Mesenchymal stem cell (in vitro differentiated cells and primary cell): ENCODE results near the gene SPRING1. TPM values are rescaled to one million over a fixed set of nuclear protein-coding genes. Genes with fewer than 3 reads are reported as not detected.

ENCODE experiments used
- DNase-seq: peaks from one replicate; pipeline ENCODE4 v3.0.0-alpha.2; 2013
- H2AFZ ChIP-seq: one replicate; pipeline ENCODE4 v1.6.1; 2013; ENCODE audit warnings: low read depth, mild to moderate bottlenecking, control low read depth, inconsistent platforms, low read length, moderate library complexity
- H2AK5ac ChIP-seq: 2 replicates; pipeline ENCODE4 v1.6.1; 2013; ENCODE audit warnings: low read length, moderate library complexity, mild to moderate bottlenecking, inconsistent platforms; ENCODE audit not compliant: severe bottlenecking
- H2BK120ac ChIP-seq: one replicate; pipeline ENCODE4 v1.6.1; 2013; ENCODE audit warnings: low read depth, mild to moderate bottlenecking, inconsistent platforms, low read length, moderate library complexity
- H2BK12ac ChIP-seq, 2 experiments: one replicate each; pipeline ENCODE4 v1.6.1; 2013; ENCODE audit warnings: inconsistent platforms in 2 of 2, low read length in 2 of 2, mild to moderate bottlenecking in 2 of 2, moderate library complexity in 2 of 2, control low read depth in 1 of 2
- H2BK15ac ChIP-seq: one replicate; pipeline ENCODE4 v1.6.1; 2013; ENCODE audit warnings: mild to moderate bottlenecking, low read depth, inconsistent platforms; ENCODE audit not compliant: poor library complexity, severe bottlenecking
- H2BK5ac ChIP-seq: 2 replicates; pipeline ENCODE4 v1.6.1; 2013; ENCODE audit warnings: low read depth, mild to moderate bottlenecking, low read length, control low read depth, inconsistent platforms; ENCODE audit not compliant: poor library complexity, severe bottlenecking
- H3K14ac ChIP-seq, 2 experiments: one replicate each; pipeline ENCODE4 v1.6.1; 2013; ENCODE audit warnings: inconsistent platforms in 2 of 2, low read length in 2 of 2, control low read depth in 1 of 2, mild to moderate bottlenecking in 1 of 2, moderate library complexity in 1 of 2
- H3K18ac ChIP-seq, 2 experiments: one replicate each; pipeline ENCODE4 v1.6.1; 2013; ENCODE audit warnings: inconsistent platforms in 2 of 2, low read length in 2 of 2, control low read depth in 1 of 2, low read depth in 1 of 2, mild to moderate bottlenecking in 1 of 2
- H3K23ac ChIP-seq, 2 experiments: one replicate each; pipeline ENCODE4 v1.6.1; 2013; ENCODE audit warnings: inconsistent platforms in 2 of 2, low read length in 2 of 2, mild to moderate bottlenecking in 2 of 2, moderate library complexity in 2 of 2, control low read depth in 1 of 2
- H3K27ac ChIP-seq: 2 replicates; pipeline ENCODE4 v1.5.1; 2013; ENCODE audit warnings: mild to moderate bottlenecking, moderate library complexity, low read length, control low read depth, inconsistent platforms; ENCODE audit not compliant: poor library complexity, severe bottlenecking
- H3K27me3 ChIP-seq, 2 experiments: 2 replicates each; pipeline versions ENCODE4 v1.6.1 to v1.7.0; 2013; ENCODE audit warnings: low read length in 2 of 2, mild to moderate bottlenecking in 2 of 2, moderate library complexity in 2 of 2, control low read depth in 1 of 2, inconsistent platforms in 1 of 2; ENCODE audit not compliant: control insufficient read depth in 1 of 2, insufficient read depth in 1 of 2
- H3K36me3 ChIP-seq, 2 experiments: 2 replicates each; pipeline versions ENCODE4 v1.6.1 to v1.7.0; 2013; ENCODE audit warnings: low read length in 2 of 2, control low read depth in 1 of 2, inconsistent platforms in 1 of 2, low read depth in 1 of 2, mild to moderate bottlenecking in 1 of 2; ENCODE audit not compliant: insufficient read depth in 2 of 2, control insufficient read depth in 1 of 2
- H3K4ac ChIP-seq, 2 experiments: one replicate each; pipeline ENCODE4 v1.6.1; 2013; ENCODE audit warnings: inconsistent platforms in 2 of 2, low read length in 2 of 2, mild to moderate bottlenecking in 2 of 2, moderate library complexity in 2 of 2, control low read depth in 1 of 2, low read depth in 1 of 2
- H3K4me1 ChIP-seq: 2 replicates; pipeline ENCODE4 v1.6.1; 2013; ENCODE audit warnings: low read depth, low read length, control low read depth; ENCODE audit not compliant: control insufficient read depth, insufficient read depth
- H3K4me2 ChIP-seq: 2 replicates; pipeline ENCODE4 v1.6.1; 2013; ENCODE audit warnings: low read length, mild to moderate bottlenecking, inconsistent platforms; ENCODE audit not compliant: poor library complexity, severe bottlenecking
- H3K4me3 ChIP-seq, 2 experiments: 2 replicates each; pipeline versions ENCODE4 v1.5.1 to v1.7.0; 2013; ENCODE audit warnings: low read length in 2 of 2, mild to moderate bottlenecking in 2 of 2, control low read depth in 1 of 2, low read depth in 1 of 2; ENCODE audit not compliant: insufficient read depth in 1 of 2
- H3K79me1 ChIP-seq: replicated peaks from 2 replicates; pipeline ENCODE4 v1.6.1; 2013; ENCODE audit warnings: mild to moderate bottlenecking, control low read depth, low read length, inconsistent platforms; ENCODE audit not compliant: poor library complexity, severe bottlenecking
- H3K9ac ChIP-seq: 2 replicates; pipeline ENCODE4 v1.7.0; 2013; ENCODE audit warnings: mild to moderate bottlenecking, low read length, moderate library complexity
- H3K9me3 ChIP-seq: 2 replicates; pipeline ENCODE4 v1.7.0; 2013; ENCODE audit warnings: mild to moderate bottlenecking, low read length; ENCODE audit not compliant: control insufficient read depth
- H4K8ac ChIP-seq: one replicate; pipeline ENCODE4 v1.6.1; 2013; ENCODE audit warnings: inconsistent platforms, mild to moderate bottlenecking, low read length, moderate library complexity
- H4K91ac ChIP-seq: one replicate; pipeline ENCODE4 v1.6.1; 2013; ENCODE audit warnings: mild to moderate bottlenecking, low read length, inconsistent platforms
- WGBS: methylation state at CpG from one replicate; pipeline ENCODE4 v1.1.7; 2013; ENCODE audit warnings: mixed read lengths; 5-methylcytosine and 5-hydroxymethylcytosine counted together
- polyA plus RNA-seq, 2 experiments: library from polyadenylated mRNA; stranded (reverse); fragments of 200-250 nt; gene quantifications; one replicate each; pipeline ENCODE4 v1.2.3, GENCODE V29; 2013

SPRING1 gene, protein sequence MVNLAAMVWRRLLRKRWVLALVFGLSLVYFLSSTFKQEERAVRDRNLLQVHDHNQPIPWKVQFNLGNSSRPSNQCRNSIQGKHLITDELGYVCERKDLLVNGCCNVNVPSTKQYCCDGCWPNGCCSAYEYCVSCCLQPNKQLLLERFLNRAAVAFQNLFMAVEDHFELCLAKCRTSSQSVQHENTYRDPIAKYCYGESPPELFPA
- polyA plus RNA-seq (2013, experiment 1 of 2), result 24.9 TPM
- 25.8 TPM for polyA plus RNA-seq (2013, experiment 2 of 2)

DNA sequence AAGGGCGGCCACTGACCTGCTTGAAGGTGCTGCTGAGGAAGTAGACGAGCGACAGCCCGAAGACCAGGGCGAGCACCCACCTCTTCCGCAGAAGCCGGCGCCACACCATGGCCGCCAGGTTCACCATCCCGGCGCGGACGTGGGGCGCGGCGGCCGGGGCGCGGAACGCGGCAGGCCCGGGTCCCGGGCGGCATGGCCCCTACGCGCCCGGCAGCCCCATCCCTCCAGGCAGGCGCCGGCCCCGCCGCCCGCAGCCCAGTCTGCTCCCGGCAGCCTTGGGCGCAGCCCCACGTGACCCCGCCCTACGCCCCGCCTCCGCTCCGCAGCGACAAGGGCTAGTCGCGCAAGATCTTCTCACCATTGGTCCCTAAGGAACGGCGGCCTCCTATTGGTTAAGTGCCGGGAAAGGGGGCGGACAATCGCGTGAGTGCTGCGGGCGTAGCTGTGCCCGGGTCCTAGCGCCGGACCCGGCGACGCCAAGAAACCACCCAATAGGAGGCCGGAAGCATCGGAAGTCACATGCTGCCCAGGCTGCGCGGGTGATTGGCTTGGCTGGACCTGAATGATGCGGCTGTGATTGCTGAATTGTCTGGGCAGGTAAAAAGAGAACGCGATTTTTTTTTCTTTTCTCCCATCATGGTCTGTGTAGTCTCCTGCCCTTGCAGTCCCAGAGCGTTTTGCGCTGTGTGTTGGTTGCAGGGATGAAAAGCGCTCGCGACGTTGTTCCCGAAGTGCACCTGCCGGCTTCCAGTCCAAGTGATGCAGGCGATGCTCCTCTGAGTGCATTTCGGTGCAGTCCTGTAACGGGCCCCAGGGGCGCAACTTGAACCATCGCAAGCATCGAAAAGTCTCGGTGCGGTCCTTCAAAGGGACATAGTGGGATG lies at the start of gene SPRING1, which contains the start of gene RNFT2:
TSS of gene SPRING1 (minus strand) at position 296 of the 884 bp plus-strand sequence. CDS start at position 127, 169 bp downstream.
TSS of gene RNFT2 (plus strand) at position 542 of the 884 bp plus-strand sequence. CDS start 2,183 bp downstream, outside the sequence.
- no peak within 1 kb of the TSS for H2AK5ac ChIP-seq
- peak within 1 kb of the TSS; percentile 74 for H2BK15ac ChIP-seq
- H2AFZ ChIP-seq, result peak within 1 kb of the TSS; percentile 78
- H3K4ac ChIP-seq, result peak within 1 kb of the TSS; percentile 53 to 71
- peak within 1 kb of the TSS; percentile 82 to 99 for H3K4me3 ChIP-seq
- peak within 1 kb of the TSS in 1 of 2 experiments; percentile 79 for H3K14ac ChIP-seq
- H3K4me1 ChIP-seq, result peaks cover 6% of the 10 kb centered on the region
- H2BK120ac ChIP-seq, result peak within 1 kb of the TSS; percentile 11
- H3K9me3 ChIP-seq, result no peaks in the 10 kb centered on the region
- H4K8ac ChIP-seq, result peak within 1 kb of the TSS; percentile 81
- peak within 1 kb of the TSS; percentile 75 for H3K4me2 ChIP-seq
- H3K9ac ChIP-seq, result peak within 1 kb of the TSS; percentile 95
- peak within 1 kb of the TSS in 1 of 2 experiments; percentile 76 for H2BK12ac ChIP-seq
- peaks cover 6% of the 10 kb centered on the region for H3K79me1 ChIP-seq
- no peak within 1 kb of the TSS for H3K27ac ChIP-seq
- peaks cover 4 to 15% of the 10 kb centered on the region in 2 experiments for H3K36me3 ChIP-seq
- H3K18ac ChIP-seq, result peak within 1 kb of the TSS; percentile 55 to 88
- H3K23ac ChIP-seq, result no peak within 1 kb of the TSS
- DNase-seq, result peak; percentile 99
- no peaks in the 10 kb centered on the region for H3K27me3 ChIP-seq
- H4K91ac ChIP-seq, result peak within 1 kb of the TSS; percentile 56
- under 1% methylated on average over 77 of the region's 80 CpGs for WGBS
- H2BK5ac ChIP-seq, result no peak within 1 kb of the TSS

- H2BK15ac ChIP-seq, result no peak overlapping the region
- H2BK120ac ChIP-seq, result no peak overlapping the region
- no peak overlapping the region for H3K9ac ChIP-seq
- no peak overlapping the region for H3K14ac ChIP-seq
- no peak for DNase-seq
- no peak overlapping the region for H3K18ac ChIP-seq
- WGBS, result 96% methylated on average over 7 of the region's 7 CpGs
- no peak overlapping the region for H4K8ac ChIP-seq
- H3K36me3 ChIP-seq, result no peaks in the 10 kb centered on the region
- H3K79me1 ChIP-seq, result no peaks in the 10 kb centered on the region
- no peaks in the 10 kb centered on the region for H3K27me3 ChIP-seq
- H2BK12ac ChIP-seq, result no peak overlapping the region
- H3K9me3 ChIP-seq, result peaks cover 4% of the 10 kb centered on the region
- no peak overlapping the region for H2AFZ ChIP-seq
- no peak overlapping the region for H4K91ac ChIP-seq
- H2AK5ac ChIP-seq, result no peak overlapping the region
- no peaks in the 10 kb centered on the region for H3K4me1 ChIP-seq
- H3K23ac ChIP-seq, result no peak overlapping the region
- no peak overlapping the region for H3K4me3 ChIP-seq
- H2BK5ac ChIP-seq, result no peak overlapping the region
- H3K4me2 ChIP-seq, result no peak overlapping the region
- no peak overlapping the region for H3K4ac ChIP-seq
- H3K27ac ChIP-seq, result no peak overlapping the region
These were observed 46.4 kb upstream of the SPRING1 start for GRCh38 chr12:116784238-116784612.

GRCh38 chr12:116783525-116784237 lies 45.8 kb upstream of the SPRING1 start:
- Histone ChIP-seq H3K36me3 (no peaks in the 10 kb centered on the region), H3K27ac (no peak overlapping the region), H3K79me1 (no peaks in the 10 kb centered on the region), H4K91ac (no peak overlapping the region), H3K9me3 (peaks cover 3% of the 10 kb centered on the region), H3K4me2 (no peak overlapping the region), H3K14ac (no peak overlapping the region), H2AFZ (no peak overlapping the region), H3K23ac (no peak overlapping the region), H3K4me1 (no peaks in the 10 kb centered on the region), H4K8ac (no peak overlapping the region), H3K4me3 (no peak overlapping the region), H3K27me3 (no peaks in the 10 kb centered on the region), H2BK120ac (no peak overlapping the region), H3K4ac (no peak overlapping the region), H2BK15ac (no peak overlapping the region), H3K9ac (no peak overlapping the region), H2BK5ac (no peak overlapping the region), H2AK5ac (no peak overlapping the region), H2BK12ac (no peak overlapping the region), H3K18ac (no peak overlapping the region)
- WGBS, result 90% methylated on average over 6 of the region's 6 CpGs
- DNase-seq, result no peak
